Activated T-helper 1 cell treated with anti-CD3 and anti-CD28 coated beads, Interleukin-12 subunit alpha, Interleukin-12 subunit beta, Interleukin-2, Interleukin-4 antibody, amounts not matched to agents 30 ng/mL and 10 ng/mL and 1 ng/mL, durations not matched to agents 14 hours and 24 hours and 36 hours (primary cell): ENCODE measurements around the gene TBC1D16. TPM values are rescaled to one million over a fixed set of nuclear protein-coding genes. Genes with fewer than 3 reads are reported as not detected.

Source experiments
- DNase-seq: peaks from one replicate; pipeline ENCODE4 v3.0.0; 2021; ENCODE audit warnings: low spot score
- H3K27ac Mint-ChIP-seq: one replicate; pipeline ENCODE4 v1.8.0; 2021; ENCODE audit warnings: mild to moderate bottlenecking, mixed read lengths
- H3K27me3 Mint-ChIP-seq: one replicate; pipeline ENCODE4 v1.8.0; 2022; ENCODE audit warnings: mild to moderate bottlenecking, moderate library complexity, mixed read lengths; ENCODE audit not compliant: insufficient read depth
- H3K36me3 Mint-ChIP-seq: one replicate; pipeline ENCODE4 v1.8.0; 2021; ENCODE audit warnings: low read depth, mixed read lengths
- H3K4me1 Mint-ChIP-seq: one replicate; pipeline ENCODE4 v1.8.0; 2021; ENCODE audit warnings: low read depth, mixed read lengths
- H3K4me3 Mint-ChIP-seq: one replicate; pipeline ENCODE4 v1.8.0; 2021; ENCODE audit warnings: mild to moderate bottlenecking, moderate library complexity, mixed read lengths
- H3K9me3 Mint-ChIP-seq: one replicate; pipeline ENCODE4 v1.8.0; 2021; ENCODE audit warnings: mixed read lengths
- intact Hi-C: fragments of 100-400 bp; cut with micrococcal nuclease; formaldehyde crosslinking; loops from one replicate; pipeline ENCODE4 v1.15.1; 2024
- total RNA-seq: library from RNA; stranded (reverse); gene quantifications from 2 replicates; pipeline ENCODE4 v1.2.3, GENCODE V29; 2022

The TBC1D16 gene
- total RNA-seq, 1 donor from 2014 or later = 1.9 TPM

- intact Hi-C loops = no loop called here
- Mint-ChIP-seq H3K36me3 (no peaks in the 10 kb centered on the region), H3K9me3 (no peaks in the 10 kb centered on the region), H3K27me3 (peaks cover 5% of the 10 kb centered on the region), H3K4me3 (no peak overlapping the region), H3K27ac (no peak overlapping the region), H3K4me1 (no peaks in the 10 kb centered on the region)
- no peak for DNase-seq
These were observed 87.2 kb downstream of the TBC1D16 start for GRCh38 chr17:79948406-79948944.

- Mint-ChIP-seq H3K4me3 (no peak overlapping the region), H3K27ac (no peak overlapping the region), H3K4me1 (peaks cover 8% of the 10 kb centered on the region), H3K27me3 (peaks cover 4% of the 10 kb centered on the region), H3K9me3 (no peaks in the 10 kb centered on the region), H3K36me3 (no peaks in the 10 kb centered on the region)
- intact Hi-C loops = no loop called here
- no peak for DNase-seq
These were observed 88.2 kb downstream of the TBC1D16 start for GRCh38 chr17:79947351-79948031.

DNA sequence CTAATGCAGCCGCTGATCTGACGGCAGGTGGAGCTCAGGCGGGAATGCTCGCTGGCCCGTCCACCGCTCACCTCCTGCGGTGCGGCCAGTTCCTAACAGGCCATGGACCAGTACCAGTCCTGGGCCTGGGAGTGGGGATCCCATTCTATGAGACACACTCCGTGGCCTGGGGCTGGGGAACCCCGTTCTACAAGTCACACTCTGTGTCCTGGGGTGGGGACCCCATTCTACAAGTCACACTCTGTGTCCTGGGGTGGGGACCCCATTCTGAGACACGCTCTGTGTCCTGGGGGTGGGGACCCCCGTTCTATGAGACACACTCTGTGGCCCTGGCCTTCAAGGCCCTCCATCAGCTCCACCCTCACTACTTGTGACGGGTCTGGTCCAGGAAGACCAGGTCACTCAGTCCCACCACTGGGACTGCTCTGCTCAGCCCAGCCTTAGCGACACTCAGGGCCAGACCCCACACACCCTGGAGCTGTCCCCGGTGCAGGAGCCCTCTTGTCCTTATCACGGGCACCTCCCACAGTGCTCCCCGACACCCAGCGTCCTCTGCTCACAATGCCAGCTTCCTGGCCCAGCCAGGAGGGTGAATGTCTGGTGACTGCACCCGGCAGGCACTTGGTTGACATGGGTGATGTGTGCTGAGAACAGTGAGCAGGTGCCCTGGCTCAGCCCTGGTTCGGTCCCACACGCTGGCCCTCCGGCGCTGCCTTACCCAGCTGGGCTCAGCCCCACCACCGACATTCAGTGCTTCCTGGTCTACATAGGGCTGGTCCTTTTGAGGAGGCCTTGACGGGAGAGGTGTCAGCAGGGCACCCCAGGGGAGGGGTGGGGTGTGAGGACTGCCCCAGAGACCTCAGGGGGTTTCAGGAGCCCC is 89.1 kb downstream of the TBC1D16 start:
- Mint-ChIP-seq H3K4me3 (no peak overlapping the region), H3K27me3 (peaks cover 2% of the 10 kb centered on the region), H3K9me3 (no peaks in the 10 kb centered on the region)

DNA sequence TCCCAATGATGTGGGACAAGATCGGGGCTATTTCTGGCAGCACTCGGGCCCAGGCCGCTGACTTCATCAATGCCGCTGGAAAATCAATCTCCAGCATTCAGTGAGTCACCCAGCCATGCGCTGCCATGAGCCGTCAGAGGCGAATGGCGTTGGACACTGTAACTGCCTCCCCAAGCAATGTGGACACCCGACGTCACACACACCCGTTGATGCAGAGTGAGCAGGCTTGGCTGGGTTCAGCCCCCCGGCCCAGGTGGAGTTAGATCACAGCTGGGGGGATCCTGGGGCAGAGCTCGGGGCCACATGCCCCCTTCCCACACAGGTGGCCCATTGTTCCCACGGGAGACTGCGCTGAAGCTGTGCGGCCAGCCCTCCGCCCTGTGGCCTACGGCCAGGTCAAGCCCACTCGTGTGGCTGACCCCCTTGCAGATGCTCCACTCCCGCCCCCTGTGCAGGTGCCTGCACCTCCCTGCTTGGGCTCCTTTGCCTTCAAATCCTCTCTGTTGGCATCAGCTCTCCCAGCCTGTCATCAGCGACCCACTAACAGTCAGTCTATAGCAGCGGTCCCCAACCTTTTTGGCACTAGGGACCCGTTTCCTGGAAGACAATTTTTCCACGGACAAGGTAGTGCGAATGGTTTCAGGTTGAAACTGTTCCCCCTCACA is 89.9 kb downstream of the TBC1D16 start:
- Mint-ChIP-seq H3K27me3 (peaks cover 2% of the 10 kb centered on the region), H3K4me1 (peaks cover 9% of the 10 kb centered on the region), H3K4me3 (no peak overlapping the region), H3K9me3 (no peaks in the 10 kb centered on the region), H3K27ac (no peak overlapping the region), H3K36me3 (no peaks in the 10 kb centered on the region)
- intact Hi-C loops = no loop called here
- DNase-seq = no peak

More for the DNA sequence above, 89.1 kb downstream of the TBC1D16 start:
- Mint-ChIP-seq H3K4me1 (peaks cover 9% of the 10 kb centered on the region), H3K36me3 (no peaks in the 10 kb centered on the region), H3K27ac (no peak overlapping the region)
- intact Hi-C loops = no loop called here
- DNase-seq = no peak

GRCh38 chr17:79944821-79945391 is 90.8 kb downstream of the TBC1D16 start:
- H3K4me3 Mint-ChIP-seq = no peak overlapping the region
- no peak overlapping the region for H3K27ac Mint-ChIP-seq
- no peaks in the 10 kb centered on the region for H3K9me3 Mint-ChIP-seq
- peaks cover 9% of the 10 kb centered on the region for H3K4me1 Mint-ChIP-seq
- H3K27me3 Mint-ChIP-seq = peaks cover 2% of the 10 kb centered on the region
- no peak for DNase-seq
- intact Hi-C loops = no loop called here
- H3K36me3 Mint-ChIP-seq = no peaks in the 10 kb centered on the region

DNA sequence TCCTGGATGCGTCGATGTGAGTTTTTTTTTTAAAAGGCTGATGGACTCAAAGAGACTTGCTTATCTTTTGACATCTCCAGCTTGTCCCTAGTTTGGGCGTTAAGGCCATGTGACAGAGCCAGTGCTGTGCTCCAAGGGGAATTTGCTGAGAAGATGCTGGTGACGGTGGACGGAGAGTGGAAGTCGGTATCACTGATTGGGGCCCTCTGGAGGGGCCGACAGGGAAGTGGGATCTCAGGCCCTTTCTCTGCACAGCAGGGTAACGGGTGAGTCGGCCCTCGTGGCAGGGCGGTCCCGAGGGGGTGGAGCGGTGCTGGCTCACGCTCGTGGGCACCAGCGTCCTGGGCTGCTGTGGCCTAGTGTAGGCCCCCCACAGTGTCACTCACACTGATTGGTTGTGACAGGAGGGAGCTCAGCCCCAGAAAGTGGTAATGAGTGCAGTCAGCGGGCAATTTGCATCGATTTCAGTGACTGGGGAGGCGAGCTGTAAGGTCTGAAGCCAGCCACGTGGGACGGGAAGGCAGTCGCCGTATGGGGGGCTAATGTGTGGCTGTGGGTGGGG is 91.3 kb downstream of the TBC1D16 start:
- Mint-ChIP-seq H3K36me3 (no peaks in the 10 kb centered on the region), H3K9me3 (no peaks in the 10 kb centered on the region), H3K27me3 (peaks cover 2% of the 10 kb centered on the region), H3K4me3 (no peak overlapping the region), H3K4me1 (peaks cover 9% of the 10 kb centered on the region), H3K27ac (no peak overlapping the region)
- intact Hi-C loops = no loop called here
- DNase-seq = no peak

DNA sequence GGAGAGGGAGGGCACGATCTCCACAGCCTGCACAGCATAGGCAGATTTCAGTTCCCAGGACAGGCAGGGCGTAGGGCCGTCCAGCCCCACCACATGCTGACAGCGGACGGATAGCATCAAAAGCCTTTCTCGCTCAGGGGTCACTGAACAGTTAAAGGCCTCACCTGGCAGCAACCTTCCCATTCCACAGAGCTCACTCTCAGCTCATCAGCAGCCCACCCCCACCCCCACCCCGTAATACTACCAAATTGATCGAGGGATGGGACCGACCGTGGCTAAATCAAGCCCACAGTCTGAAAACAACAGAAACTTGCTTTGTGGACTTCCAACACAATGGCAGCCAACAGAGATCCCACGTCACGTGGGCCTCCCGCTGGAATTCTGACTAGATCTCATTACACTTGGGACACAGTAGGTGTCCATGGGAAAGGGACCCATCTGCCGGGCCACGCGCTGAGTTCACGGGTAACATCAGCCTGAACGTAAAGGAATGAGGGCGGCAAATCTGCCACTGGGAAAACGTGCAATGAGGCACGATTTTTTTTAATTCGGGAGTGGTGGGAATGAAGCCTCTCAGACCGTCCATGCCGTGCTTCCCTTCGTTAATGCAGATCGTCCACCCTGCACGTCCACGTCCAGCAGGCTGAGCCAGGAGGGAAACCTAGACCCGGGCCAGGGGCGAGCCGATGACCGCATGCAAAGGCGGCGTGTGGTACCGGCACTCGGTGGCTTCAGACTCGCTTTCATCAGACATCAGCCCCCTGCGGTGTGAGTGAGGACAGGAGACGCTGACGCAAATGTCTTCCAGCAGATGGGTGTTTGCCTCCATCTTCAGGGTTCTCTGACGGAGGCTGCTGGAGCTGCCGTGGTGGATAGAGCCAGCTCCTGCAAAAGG is 92.1 kb downstream of the TBC1D16 start:
- H3K36me3 Mint-ChIP-seq = no peaks in the 10 kb centered on the region
- intact Hi-C loops = no loop called here
- no peaks in the 10 kb centered on the region for H3K9me3 Mint-ChIP-seq
- H3K4me3 Mint-ChIP-seq = no peak overlapping the region
- no peak for DNase-seq
- peaks cover 9% of the 10 kb centered on the region for H3K4me1 Mint-ChIP-seq
- peaks cover 2% of the 10 kb centered on the region for H3K27me3 Mint-ChIP-seq
- peak overlapping the region; percentile 67 for H3K27ac Mint-ChIP-seq

DNA sequence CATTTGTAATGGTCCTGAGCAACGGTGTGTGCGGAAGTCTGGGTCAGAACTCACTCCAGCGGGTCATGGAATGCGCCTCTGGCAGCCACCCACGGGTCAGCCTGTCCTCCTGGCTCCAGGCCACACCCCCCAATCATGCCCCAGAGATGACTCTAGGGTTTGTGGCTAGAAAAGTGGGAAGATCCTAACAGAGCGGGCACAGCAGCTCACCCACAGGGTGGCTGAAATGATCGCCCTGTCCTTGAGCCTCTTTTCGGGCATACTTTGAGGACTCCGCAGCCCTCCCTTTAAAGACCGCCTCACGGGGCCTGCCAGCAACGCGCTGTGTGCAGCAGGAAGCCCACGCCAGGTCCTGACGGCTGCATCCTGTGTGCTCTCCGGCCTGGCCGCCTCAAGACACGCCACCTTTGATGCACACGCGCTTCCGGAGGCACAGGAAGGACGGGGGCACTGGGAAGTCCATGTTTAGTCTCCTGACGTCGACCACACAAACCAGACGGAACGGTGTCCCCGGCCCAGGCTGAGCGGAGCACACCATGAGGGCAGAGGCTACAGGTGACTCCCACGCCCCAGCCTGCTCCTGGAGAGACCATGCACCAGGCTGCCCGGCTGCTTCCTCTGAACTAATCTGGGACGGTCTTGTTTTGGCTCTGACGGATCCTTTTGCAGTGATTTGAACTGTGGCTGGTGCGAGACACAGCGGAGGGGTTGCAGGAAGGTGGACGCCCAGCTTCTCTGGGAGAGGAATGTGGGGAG is 92.9 kb downstream of the TBC1D16 start:
- no peak for DNase-seq
- Mint-ChIP-seq H3K27ac (peak overlapping the region; percentile 67), H3K9me3 (no peaks in the 10 kb centered on the region), H3K36me3 (no peaks in the 10 kb centered on the region), H3K27me3 (peaks cover 2% of the 10 kb centered on the region), H3K4me3 (no peak overlapping the region), H3K4me1 (peaks cover 9% of the 10 kb centered on the region)
- intact Hi-C loops = no loop called here

- Mint-ChIP-seq H3K27ac (no peak overlapping the region), H3K9me3 (no peaks in the 10 kb centered on the region), H3K4me3 (no peak overlapping the region), H3K27me3 (peaks cover 2% of the 10 kb centered on the region), H3K4me1 (peaks cover 9% of the 10 kb centered on the region), H3K36me3 (no peaks in the 10 kb centered on the region)
- no peak for DNase-seq
- intact Hi-C loops = no loop called here
These were observed 93.7 kb downstream of the TBC1D16 start for GRCh38 chr17:79942011-79942405.

DNA sequence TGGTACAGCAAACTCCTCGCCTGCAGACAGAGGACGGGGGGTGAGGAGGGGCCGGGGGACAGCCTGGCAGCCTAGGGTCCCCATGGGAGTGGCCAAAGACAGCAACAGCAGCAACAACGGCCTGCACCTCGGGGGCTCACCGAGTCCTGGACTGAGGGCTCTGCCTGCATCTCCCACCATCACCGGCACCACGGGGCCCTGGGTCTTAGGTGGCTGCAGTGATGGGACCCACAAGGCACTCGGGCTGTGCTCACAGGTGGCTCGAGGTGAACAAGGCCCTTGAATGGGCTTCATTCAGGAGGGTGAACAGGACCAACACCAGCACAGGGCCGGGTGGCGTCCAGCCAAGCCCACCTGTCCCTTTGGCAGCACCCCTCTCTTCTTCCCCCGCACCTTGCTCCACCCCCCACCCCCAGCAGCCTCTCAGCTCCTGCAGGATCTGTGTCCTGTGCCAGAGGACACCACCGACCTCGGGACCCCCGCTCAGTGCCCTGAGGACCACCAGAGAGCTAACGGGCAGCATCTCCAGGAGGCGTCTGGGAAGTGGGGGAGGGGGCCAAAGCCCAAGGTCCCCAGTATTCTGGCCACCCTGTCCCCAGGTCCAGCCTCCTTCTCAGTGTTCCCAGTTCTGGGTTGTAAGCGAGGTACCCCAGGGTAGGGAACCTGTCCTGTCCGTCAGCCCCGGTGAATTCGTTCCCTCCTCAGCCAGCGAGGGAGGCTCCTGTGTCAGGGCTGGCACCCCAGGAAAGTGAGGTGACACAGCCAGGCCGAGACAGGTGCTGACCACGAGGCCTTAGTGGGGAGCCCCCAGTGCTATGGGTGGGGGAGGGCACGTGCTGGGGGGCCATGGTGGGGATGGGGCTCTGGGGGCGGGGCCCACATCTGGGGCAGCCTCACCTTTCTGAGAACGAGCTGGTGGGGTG is 94.3 kb downstream of the TBC1D16 start:
- H3K36me3 Mint-ChIP-seq = no peaks in the 10 kb centered on the region
- no peak overlapping the region for H3K4me3 Mint-ChIP-seq
- no peak for DNase-seq
- intact Hi-C loops = no loop called here
- H3K4me1 Mint-ChIP-seq = peaks cover 9% of the 10 kb centered on the region
- no peaks in the 10 kb centered on the region for H3K9me3 Mint-ChIP-seq
- peaks cover 2% of the 10 kb centered on the region for H3K27me3 Mint-ChIP-seq
- H3K27ac Mint-ChIP-seq = no peak overlapping the region
